Skeletal muscle tissue (tissue), 4 donors: ENCODE data around the gene BCAN. TPM values are rescaled to one million over a fixed set of nuclear protein-coding genes. Genes with fewer than 3 reads are reported as not detected.
A peak's percentile ranks its signal among the peaks of the same experiment; 100 is the strongest.

Experiments
- H3K27ac ChIP-seq: one replicate; pipeline ENCODE4 v1.7.0; 2013; ENCODE audit warnings: mild to moderate bottlenecking, low read depth, low read length, inconsistent platforms
- H3K27me3 ChIP-seq, 3 donors: one replicate each; pipeline ENCODE4 v1.7.0; 2013; ENCODE audit warnings: low read length in 3 of 3; ENCODE audit not compliant: control insufficient read depth in 3 of 3, insufficient read depth in 3 of 3
- H3K36me3 ChIP-seq, 3 donors: one replicate each; pipeline ENCODE4 v1.7.0; 2013; ENCODE audit warnings: low read length in 3 of 3; ENCODE audit not compliant: control insufficient read depth in 3 of 3, insufficient read depth in 3 of 3
- H3K4me1 ChIP-seq, 3 donors: one replicate each; pipeline ENCODE4 v1.7.0; 2013; ENCODE audit warnings: low read length in 3 of 3, mild to moderate bottlenecking in 3 of 3; ENCODE audit not compliant: control insufficient read depth in 3 of 3, insufficient read depth in 3 of 3
- H3K4me3 ChIP-seq, 3 donors: one replicate each; pipeline ENCODE4 v1.7.0; 2013; ENCODE audit warnings: low read length in 3 of 3
- H3K9ac ChIP-seq, 3 donors: one replicate each; pipeline ENCODE4 v1.7.0; 2013; ENCODE audit warnings: low read length in 3 of 3, mild to moderate bottlenecking in 3 of 3, moderate library complexity in 2 of 3, low read depth in 1 of 3
- H3K9me3 ChIP-seq, 3 donors: one replicate each; pipeline ENCODE4 v1.7.0; 2013; ENCODE audit warnings: low read length in 3 of 3; ENCODE audit not compliant: control insufficient read depth in 3 of 3
- total RNA-seq: library from RNA; depleted of rRNA; stranded (reverse); fragments of >200 nt; gene quantifications from one replicate; pipeline ENCODE4 v1.2.3, GENCODE V29; 2014
- donor health status: Osteomylitis.

The BCAN gene
- total RNA-seq, 1 donor from 2014 or later, result under 0.01 TPM

DNA sequence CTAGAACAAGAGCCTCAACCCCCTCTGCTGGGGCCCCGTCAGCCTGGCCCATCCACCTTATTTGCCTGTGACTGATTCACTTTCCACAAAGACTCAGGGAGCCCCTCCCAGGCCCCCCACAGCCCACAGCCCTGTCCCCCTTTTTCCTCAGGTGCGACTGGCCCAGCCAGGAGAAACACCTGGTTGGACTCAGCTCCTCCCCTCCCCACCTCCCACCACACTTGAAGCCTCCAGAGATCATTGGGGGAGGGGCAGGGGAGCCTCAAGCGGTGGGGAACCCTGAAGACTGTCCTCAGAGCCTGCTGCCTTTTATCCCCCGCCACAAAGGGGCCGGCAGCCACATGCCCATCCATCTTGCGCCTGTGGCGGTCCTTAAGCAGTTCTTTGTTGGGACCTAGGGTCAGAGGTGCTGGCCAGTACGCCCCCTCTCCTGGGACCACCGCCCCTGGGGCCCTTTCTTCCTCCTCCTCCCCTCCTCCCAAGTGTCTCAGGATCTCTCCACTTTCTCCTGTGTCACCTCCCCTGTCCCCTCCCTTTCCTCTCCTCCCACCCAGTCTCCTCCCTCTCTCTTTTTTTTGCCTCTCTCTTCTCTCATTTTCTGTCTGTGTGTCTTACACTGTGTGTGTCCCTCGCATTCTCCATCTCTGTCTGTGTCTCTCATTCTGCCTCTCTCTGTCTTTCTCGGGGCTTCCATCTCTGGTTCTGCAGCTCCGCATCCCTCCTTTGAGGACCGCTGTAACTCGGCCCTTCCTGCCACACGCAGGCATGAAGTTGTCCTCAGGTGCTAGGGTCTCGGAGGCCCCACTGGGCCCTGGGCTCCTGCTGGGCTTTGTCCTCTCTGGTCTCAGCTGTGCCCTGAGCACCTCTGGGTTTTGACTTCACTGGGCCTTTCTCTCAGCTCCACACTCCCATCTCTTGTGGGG is 51.3 kb downstream of the BCAN start:
- Histone ChIP-seq H3K27me3 (peaks cover 8 to 22% (median 21%) of the 10 kb centered on the region in 3 donors), H3K4me3 (no peak overlapping the region), H3K27ac (no peak overlapping the region), H3K9me3 (no peaks in the 10 kb centered on the region), H3K9ac (no peak overlapping the region), H3K36me3 (no peaks in the 10 kb centered on the region), H3K4me1 (peaks cover 17 to 35% (median 22%) of the 10 kb centered on the region in 3 donors)

- peaks cover 8 to 24% (median 21%) of the 10 kb centered on the region in 3 donors for H3K27me3 ChIP-seq
- no peak overlapping the region for H3K4me3 ChIP-seq
- H3K9ac ChIP-seq, result no peak overlapping the region
- no peak overlapping the region for H3K27ac ChIP-seq
- H3K9me3 ChIP-seq, result no peaks in the 10 kb centered on the region
- H3K4me1 ChIP-seq, result peaks cover 13 to 33% (median 20%) of the 10 kb centered on the region in 3 donors
- no peaks in the 10 kb centered on the region for H3K36me3 ChIP-seq
Observed at GRCh38 chr1:156693848-156694689, 52.2 kb downstream of the BCAN start.

DNA sequence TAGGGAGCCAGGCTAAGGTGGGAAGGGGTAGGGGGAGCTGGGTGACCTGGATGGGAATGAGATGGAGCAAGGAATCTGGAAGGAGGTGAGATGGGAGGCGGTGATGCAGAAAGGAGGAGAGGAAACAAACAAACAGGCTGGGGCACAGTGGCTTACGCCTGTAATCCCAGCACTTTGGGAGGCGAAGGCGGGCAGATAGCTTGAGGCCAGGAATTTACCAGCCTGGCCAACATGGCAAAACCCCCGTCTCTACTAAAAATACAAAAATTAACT is 52.7 kb downstream of the BCAN start:
- Histone ChIP-seq H3K9ac (no peak overlapping the region), H3K27me3 (peaks cover 8 to 25% (median 20%) of the 10 kb centered on the region in 3 donors), H3K4me1 (peaks cover 8 to 28% (median 14%) of the 10 kb centered on the region in 3 donors), H3K4me3 (no peak overlapping the region), H3K9me3 (no peaks in the 10 kb centered on the region), H3K27ac (no peak overlapping the region), H3K36me3 (no peaks in the 10 kb centered on the region)

DNA sequence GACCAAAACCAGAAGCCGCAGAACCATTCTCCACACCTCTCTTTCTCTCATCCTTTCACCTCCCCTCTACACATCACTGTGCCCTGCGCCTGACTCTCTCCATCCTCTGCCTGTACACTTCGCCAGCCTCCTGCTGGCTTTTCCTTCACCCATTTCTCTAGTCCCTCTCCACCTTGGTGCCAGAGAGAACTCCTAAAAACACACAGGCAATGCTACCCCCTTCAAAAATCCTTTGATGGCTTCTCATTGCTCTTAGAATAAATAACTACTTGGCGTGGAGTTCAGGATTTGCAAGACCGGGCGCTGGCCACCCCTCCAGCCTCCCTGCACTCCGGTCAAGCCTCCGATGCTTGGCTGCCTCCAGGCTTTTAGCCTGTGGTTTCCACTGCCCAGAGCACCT is 54.8 kb downstream of the BCAN start:
- H3K36me3 ChIP-seq, result peaks cover 0 to 2% (median 0%) of the 10 kb centered on the region in 3 donors
- H3K4me1 ChIP-seq, result peaks cover 0 to 7% (median 2%) of the 10 kb centered on the region in 3 donors
- H3K4me3 ChIP-seq, result no peak overlapping the region
- no peak overlapping the region for H3K27ac ChIP-seq
- peaks cover 3 to 26% (median 21%) of the 10 kb centered on the region in 3 donors for H3K27me3 ChIP-seq
- H3K9ac ChIP-seq, result no peak overlapping the region
- H3K9me3 ChIP-seq, result no peaks in the 10 kb centered on the region

- H3K36me3 ChIP-seq, result peaks cover 0 to 2% (median 0%) of the 10 kb centered on the region in 3 donors
- H3K9ac ChIP-seq, result no peak overlapping the region
- H3K27ac ChIP-seq, result no peak overlapping the region
- no peak overlapping the region for H3K4me3 ChIP-seq
- no peaks in the 10 kb centered on the region for H3K9me3 ChIP-seq
- H3K4me1 ChIP-seq, result no peaks in the 10 kb centered on the region
- H3K27me3 ChIP-seq, result peaks cover 2 to 23% (median 22%) of the 10 kb centered on the region in 3 donors
Observed at GRCh38 chr1:156697481-156697880, 55.6 kb downstream of the BCAN start.

GRCh38 chr1:156698995-156699394 is 57.1 kb downstream of the BCAN start:
- Histone ChIP-seq H3K27me3 (peaks cover 13 to 34% (median 26%) of the 10 kb centered on the region in 3 donors), H3K4me1 (peaks cover 0 to 5% (median under 1%) of the 10 kb centered on the region in 3 donors), H3K36me3 (peaks cover 0 to 2% (median 0%) of the 10 kb centered on the region in 3 donors), H3K4me3 (no peak overlapping the region), H3K27ac (no peak overlapping the region), H3K9me3 (no peaks in the 10 kb centered on the region), H3K9ac (no peak overlapping the region)

DNA sequence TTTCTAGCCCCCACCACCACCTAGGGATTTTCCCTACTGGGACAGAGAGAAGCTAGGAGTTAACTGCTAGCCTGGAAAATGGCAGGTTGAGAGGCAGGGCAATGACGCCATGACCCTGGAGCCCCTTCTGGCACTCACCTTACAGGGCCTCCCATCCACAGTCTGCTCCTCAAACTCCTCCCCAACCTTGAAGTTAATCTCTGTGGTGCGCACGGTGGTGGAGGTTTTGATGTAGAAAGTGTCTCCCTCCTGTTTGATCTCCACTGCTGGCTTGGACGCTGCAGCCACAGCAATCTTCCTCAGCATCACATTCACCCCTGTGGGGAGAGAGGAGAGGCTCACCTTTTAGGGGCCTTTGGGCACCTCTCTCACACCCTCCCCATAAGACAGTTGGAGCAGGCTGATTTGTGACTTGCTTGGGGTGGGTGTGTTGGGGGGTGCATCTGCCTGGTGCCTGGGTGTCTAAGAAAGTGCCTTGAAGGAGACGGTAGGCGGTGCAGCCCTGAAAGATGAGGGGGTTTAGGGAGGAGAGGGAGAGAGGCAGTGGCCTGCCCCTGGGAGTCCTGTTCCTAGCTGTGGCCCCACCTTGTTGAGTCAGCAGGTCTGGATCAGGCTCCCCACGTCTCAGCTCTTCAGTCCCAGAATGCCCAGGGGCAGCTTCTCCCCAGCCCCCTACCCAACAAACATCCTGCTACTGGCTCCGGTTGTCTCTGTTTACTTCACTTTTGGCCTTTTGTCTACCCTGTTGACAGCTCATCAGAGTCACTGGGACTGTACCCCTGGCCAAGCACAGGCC is 59.0 kb downstream of the BCAN start:
- H3K27me3 ChIP-seq, result peaks cover 26 to 52% (median 36%) of the 10 kb centered on the region in 3 donors
- no peak overlapping the region for H3K9ac ChIP-seq
- H3K4me1 ChIP-seq, result peaks cover 11 to 25% (median 20%) of the 10 kb centered on the region in 3 donors
- H3K9me3 ChIP-seq, result no peaks in the 10 kb centered on the region
- H3K36me3 ChIP-seq, result peaks cover 0 to 2% (median 0%) of the 10 kb centered on the region in 3 donors
- no peak overlapping the region for H3K4me3 ChIP-seq
- no peak overlapping the region for H3K27ac ChIP-seq

DNA sequence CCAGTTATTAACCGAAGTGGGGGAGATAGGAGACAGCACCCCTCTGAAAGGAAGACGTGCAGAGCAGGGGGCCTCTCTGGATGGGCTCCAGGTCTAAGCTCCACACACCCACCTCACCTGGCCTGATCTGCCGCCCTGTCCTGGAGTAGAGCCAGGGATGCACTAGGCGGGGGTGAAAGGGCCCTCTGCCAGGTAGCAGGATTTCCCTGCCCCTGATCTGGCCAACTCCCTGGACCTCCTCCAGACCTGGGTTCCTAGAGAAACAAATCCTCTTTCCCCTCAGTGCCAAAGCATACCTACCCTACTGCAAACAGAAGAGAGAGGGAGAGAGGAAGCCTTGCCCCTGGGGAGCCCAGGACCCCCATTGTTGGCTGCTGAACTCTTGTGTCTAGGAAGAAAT is 61.4 kb downstream of the BCAN start:
- H3K27ac ChIP-seq, result no peak overlapping the region
- H3K9ac ChIP-seq, result peak overlapping the region in 2 of 3 donors; percentile 20 to 25
- no peaks in the 10 kb centered on the region for H3K9me3 ChIP-seq
- peaks cover 0 to 2% (median 0%) of the 10 kb centered on the region in 3 donors for H3K36me3 ChIP-seq
- no peak overlapping the region for H3K4me3 ChIP-seq
- H3K27me3 ChIP-seq, result peaks cover 26 to 59% (median 36%) of the 10 kb centered on the region in 3 donors
- peaks cover 18 to 32% (median 27%) of the 10 kb centered on the region in 3 donors for H3K4me1 ChIP-seq

DNA sequence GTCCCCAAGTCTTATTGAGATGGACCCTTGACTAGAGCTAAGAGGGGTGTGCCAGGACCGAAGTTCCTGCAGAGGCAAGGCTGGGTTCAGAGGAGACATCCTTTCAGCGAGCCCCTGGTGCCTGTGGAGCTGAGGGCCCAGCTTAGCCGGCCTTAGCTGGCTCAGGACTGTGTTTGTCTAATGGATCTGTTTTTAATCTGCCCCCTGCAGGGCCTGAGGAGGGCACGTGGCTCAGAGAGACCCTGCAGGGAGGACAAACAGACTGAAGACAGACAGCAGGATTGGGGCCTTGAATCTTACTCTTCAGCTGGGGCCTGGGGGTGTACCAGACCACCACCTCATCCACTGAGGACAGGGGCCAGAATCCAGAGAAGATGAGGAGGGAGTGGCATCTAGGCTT is 61.8 kb downstream of the BCAN start:
- peaks cover 26 to 59% (median 36%) of the 10 kb centered on the region in 3 donors for H3K27me3 ChIP-seq
- H3K9me3 ChIP-seq, result no peaks in the 10 kb centered on the region
- peak overlapping the region in 2 of 3 donors; percentile 20 to 25 for H3K9ac ChIP-seq
- H3K4me1 ChIP-seq, result peaks cover 18 to 32% (median 27%) of the 10 kb centered on the region in 3 donors
- H3K36me3 ChIP-seq, result peaks cover 0 to 2% (median 0%) of the 10 kb centered on the region in 3 donors
- H3K27ac ChIP-seq, result no peak overlapping the region
- H3K4me3 ChIP-seq, result peak overlapping the region in 1 of 3 donors; percentile 49
